Gastrocnemius medialis (tissue), 4 donors: ENCODE data around the gene LRRTM3.

Experiments used
- POLR2A ChIP-seq, 2 donors: fragments of 450-650 bp; IDR thresholded peaks; one replicate each; pipeline ENCODE4 v1.6.1; 2017; ENCODE audit warnings: antibody characterized with exemption in 2 of 2, mild to moderate bottlenecking in 2 of 2, moderate library complexity in 2 of 2
- TF ChIP-seq, protein P1 (sequence below), 5 experiments: fragments of 450-650 bp in 3 of 5; fragments of 200-600 bp in 2 of 5; sonication (generic) in 2 of 5; IDR thresholded peaks in 4 of 5; conservative IDR thresholded peaks in 1 of 5; 1 replicate in 4 of 5; 2 replicates in 1 of 5; pipeline ENCODE4 v1.5.1; 2016 to 2019; ENCODE audit warnings: antibody characterized with exemption in 5 of 5, mild to moderate bottlenecking in 3 of 5, moderate library complexity in 3 of 5

- TF ChIP-seq, protein P1, sequence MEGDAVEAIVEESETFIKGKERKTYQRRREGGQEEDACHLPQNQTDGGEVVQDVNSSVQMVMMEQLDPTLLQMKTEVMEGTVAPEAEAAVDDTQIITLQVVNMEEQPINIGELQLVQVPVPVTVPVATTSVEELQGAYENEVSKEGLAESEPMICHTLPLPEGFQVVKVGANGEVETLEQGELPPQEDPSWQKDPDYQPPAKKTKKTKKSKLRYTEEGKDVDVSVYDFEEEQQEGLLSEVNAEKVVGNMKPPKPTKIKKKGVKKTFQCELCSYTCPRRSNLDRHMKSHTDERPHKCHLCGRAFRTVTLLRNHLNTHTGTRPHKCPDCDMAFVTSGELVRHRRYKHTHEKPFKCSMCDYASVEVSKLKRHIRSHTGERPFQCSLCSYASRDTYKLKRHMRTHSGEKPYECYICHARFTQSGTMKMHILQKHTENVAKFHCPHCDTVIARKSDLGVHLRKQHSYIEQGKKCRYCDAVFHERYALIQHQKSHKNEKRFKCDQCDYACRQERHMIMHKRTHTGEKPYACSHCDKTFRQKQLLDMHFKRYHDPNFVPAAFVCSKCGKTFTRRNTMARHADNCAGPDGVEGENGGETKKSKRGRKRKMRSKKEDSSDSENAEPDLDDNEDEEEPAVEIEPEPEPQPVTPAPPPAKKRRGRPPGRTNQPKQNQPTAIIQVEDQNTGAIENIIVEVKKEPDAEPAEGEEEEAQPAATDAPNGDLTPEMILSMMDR (IDR thresholded peaks at IDR 0.05 in 4 of 5, conservative IDR thresholded peaks at IDR 0.05 in 1 of 5) = no peak
- no peak for TF ChIP-seq POLR2A (IDR thresholded peaks at IDR 0.05)
Measured at GRCh38 chr10:66942407-66942806, 16.6 kb downstream of the LRRTM3 start.
